ENCODE results near the gene FHDC1.
"Not testable (repeated sequence)": the region's sequence is repeated elsewhere in the genome, so short reads cannot be mapped to it uniquely, and the experiment has no call there.

Gene FHDC1

GRCh38 chr4:152935631-152936445, at the start of gene FHDC1:
FHDC1 (plus strand) TSS chr4:152936323; CDS start chr4:152943058, 6,735 bp downstream.
- DNase-seq, result peak; percentile 7

GRCh38 chr4:152887981-152888380, 48.1 kb upstream of the FHDC1 start:
- DNase-seq, result no peak

GRCh38 chr4:152892974-152893373, 43.1 kb upstream of the FHDC1 start:
- no peak for DNase-seq

GRCh38 chr4:152894673-152895072, 41.5 kb upstream of the FHDC1 start:
- DNase-seq, result no peak

GRCh38 chr4:152896811-152897210, 39.3 kb upstream of the FHDC1 start:
- no peak for DNase-seq

- not testable (repeated sequence) for DNase-seq
Observed at GRCh38 chr4:152898133-152898532, 38.0 kb upstream of the FHDC1 start.

GRCh38 chr4:152898606-152899005, 37.5 kb upstream of the FHDC1 start:
- DNase-seq, result no peak

GRCh38 chr4:152900395-152900794, 35.7 kb upstream of the FHDC1 start:
- DNase-seq, result no peak

GRCh38 chr4:152901205-152901604, 34.9 kb upstream of the FHDC1 start:
- DNase-seq, result no peak

GRCh38 chr4:152903658-152904057, 32.5 kb upstream of the FHDC1 start:
- DNase-seq, result no peak

GRCh38 chr4:152909901-152910300, 26.2 kb upstream of the FHDC1 start:
- DNase-seq, result no peak

GRCh38 chr4:152910521-152910920, 25.6 kb upstream of the FHDC1 start:
- DNase-seq, result no peak

GRCh38 chr4:152917543-152918395, 18.4 kb upstream of the FHDC1 start:
- DNase-seq, result no peak

- no peak for DNase-seq
Observed at GRCh38 chr4:152919826-152920225, 16.3 kb upstream of the FHDC1 start.

GRCh38 chr4:152920768-152921167, 15.4 kb upstream of the FHDC1 start:
- no peak for DNase-seq

GRCh38 chr4:152921284-152921683, 14.8 kb upstream of the FHDC1 start:
- no peak for DNase-seq

GRCh38 chr4:152925851-152926250, 10.3 kb upstream of the FHDC1 start:
- no peak for DNase-seq

GRCh38 chr4:152926959-152927358, 9.2 kb upstream of the FHDC1 start:
- no peak for DNase-seq

- no peak for DNase-seq
Observed at GRCh38 chr4:152927737-152928136, 8.4 kb upstream of the FHDC1 start.

- no peak for DNase-seq
Observed at GRCh38 chr4:152928286-152928685, 7.8 kb upstream of the FHDC1 start.

- no peak for DNase-seq
Observed at GRCh38 chr4:152929888-152930287, 6.2 kb upstream of the FHDC1 start.

- DNase-seq, result peak; percentile 30
Observed at GRCh38 chr4:152935143-152935542, 980 bp upstream of the FHDC1 start.

- DNase-seq, result peak; percentile 11
Observed at GRCh38 chr4:152936446-152937335, 568 bp downstream of the FHDC1 start.

Measured in activated CD4-positive, alpha-beta T cell treated with anti-CD3 and anti-CD28 coated beads, Interleukin-10, Interleukin-2, amounts not matched to agents 100 ng/mL and 50 ng/mL, durations not matched to agents 16 hours and 8 hours (primary cell).